ENCODE measurements around the gene ZW10.

ZW10 gene

DNA sequence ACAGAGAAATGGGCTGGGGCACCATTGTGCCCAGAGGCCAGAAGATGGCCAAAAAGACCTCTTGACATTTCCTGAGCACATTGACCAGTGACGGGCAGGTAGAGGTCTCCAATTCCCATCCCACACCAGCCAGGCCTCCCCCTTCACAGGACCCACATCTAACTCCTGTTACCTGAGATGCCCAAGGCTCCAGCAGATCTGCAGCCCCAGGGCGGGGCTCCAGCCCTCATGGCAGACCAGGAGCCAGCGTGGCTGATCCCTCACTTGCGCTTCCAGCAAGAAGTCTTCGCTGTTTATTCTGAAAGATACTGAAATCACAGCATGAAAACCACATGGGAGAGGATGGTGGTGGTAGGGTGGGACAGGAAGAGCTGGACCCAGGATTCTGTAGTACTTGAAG lies 76.4 kb downstream of the ZW10 start:
- DNase-seq, result no peak

DNA sequence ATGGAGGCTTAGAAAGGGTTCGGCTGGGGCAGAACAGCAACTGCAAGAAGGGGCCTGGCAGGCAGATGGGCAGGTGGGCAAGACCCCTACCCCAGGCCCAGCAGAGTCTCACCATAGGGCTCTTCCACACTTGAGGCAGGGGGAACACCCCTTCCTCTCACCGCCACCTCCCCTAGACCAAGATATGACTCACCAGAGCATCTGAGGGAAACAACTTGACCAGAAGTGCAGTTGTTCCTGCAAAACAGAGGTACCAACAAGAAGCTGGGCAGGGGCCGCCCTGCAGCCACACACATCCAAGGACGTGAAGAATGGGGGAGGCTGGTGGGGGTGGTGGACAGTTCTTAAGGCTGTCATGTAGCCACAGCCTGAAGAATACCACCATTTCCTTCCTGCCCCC lies 78.3 kb downstream of the ZW10 start:
- no peak for DNase-seq

DNA sequence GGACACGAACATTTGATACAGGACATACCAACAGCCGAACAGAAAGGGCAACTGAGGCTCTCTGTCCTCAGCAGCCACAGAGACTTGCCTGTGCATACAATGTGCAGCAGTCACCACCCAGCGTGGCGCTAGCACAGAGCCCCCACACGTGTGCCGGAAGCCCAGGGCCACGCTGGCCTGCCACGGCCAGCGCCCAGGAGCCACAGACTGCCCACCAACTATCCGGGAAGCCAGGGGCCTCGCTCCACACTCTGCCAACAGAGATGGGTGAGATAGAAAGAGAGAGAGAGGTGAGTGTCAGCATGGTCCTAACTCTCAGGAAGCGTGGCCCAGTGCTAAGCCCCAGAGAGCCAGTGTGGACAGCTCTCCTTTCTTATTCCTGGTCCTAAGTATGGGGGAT lies 79.1 kb downstream of the ZW10 start:
- no peak for DNase-seq

GRCh38 chr11:113693030-113693429 lies 80.5 kb downstream of the ZW10 start:
- DNase-seq, result no peak

GRCh38 chr11:113690619-113691569 lies 82.6 kb downstream of the ZW10 start:
- DNase-seq, result no peak

DNA sequence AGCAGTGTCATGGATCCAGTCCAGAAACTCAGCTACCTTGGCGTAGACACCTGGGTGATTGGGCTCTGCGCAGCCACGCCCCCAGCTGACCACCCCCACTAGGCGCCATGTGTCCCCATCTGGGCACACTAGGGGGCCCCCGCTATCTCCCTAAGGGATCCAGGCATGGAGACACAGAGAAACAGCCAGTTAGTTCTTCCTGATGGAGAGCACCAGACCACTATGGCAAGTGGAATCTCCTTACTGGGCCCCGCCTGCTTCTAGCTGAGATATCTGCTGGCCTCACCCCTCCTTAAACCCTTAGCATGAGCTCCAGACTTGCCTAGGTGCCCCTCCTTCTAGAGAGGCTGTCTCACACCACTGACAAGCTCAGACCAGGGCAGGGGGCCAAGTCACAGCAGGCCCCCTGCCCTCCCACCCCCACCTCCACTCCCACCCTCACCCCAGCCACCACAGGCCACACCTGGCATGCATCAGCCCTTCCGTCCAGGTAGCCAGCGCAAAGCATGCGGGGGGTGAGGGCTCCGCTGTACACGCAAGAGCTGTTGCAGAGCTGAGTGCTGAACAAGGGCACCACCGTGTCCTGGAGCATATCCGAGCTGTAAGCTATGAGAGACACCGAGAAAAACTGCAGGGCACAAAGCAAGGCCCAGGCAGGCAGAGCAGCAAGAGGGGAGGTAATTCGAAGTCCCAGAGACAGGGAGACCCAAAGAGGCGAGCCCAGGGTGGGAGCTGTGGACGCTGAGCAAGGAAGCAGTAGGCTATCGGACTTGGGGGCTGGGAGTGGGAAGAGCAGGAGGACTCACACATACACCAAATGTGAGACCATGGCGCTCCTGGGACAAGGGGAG lies 83.5 kb downstream of the ZW10 start:
- DNase-seq, result no peak

DNA sequence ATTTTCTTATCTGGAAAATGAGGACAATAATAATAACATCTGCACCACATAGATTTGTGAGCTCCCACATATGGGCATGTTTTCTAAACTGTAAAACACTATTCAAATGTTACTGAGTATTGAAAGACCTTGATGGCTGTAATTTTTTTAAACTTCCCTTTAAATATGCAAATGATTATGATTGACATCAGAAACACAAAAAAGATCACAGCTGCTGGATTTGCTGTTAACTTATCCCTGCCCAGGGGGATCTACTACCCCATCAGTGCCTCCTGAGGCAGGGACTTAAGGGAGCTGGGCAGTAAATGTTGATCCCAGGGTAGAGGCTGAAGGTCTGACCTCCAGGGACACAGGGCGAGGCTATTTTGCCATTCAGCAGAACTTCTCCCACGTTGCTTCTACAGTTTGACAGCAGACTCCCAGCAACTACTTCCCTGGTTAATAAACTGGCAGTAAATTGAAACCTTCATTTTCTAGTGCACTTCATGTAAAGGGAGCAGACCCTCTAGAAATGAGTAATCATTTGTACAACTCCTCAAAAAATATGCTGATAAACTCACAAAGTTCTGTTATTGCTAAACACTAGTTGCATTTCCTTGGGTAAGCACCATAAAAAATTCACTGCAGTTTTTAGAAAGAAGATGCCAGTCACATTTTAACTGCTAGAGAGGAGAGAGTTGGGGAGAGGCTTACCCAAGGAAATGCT lies 87.7 kb downstream of the ZW10 start:
- no peak for DNase-seq

- no peak for DNase-seq
Observed at GRCh38 chr11:113684496-113684895, 89.0 kb downstream of the ZW10 start.

- DNase-seq, result no peak
Observed at GRCh38 chr11:113683481-113684046, 89.9 kb downstream of the ZW10 start.

All from activated effector memory CD4-positive, alpha-beta T cell treated with Interleukin-2 at 50 U/mL for 16 hours (primary cell).